UCSD-AML1 (cell line): ENCODE data around the gene PIK3R5.

Source experiments
- DNase-seq: peaks from one replicate; lab custom pipeline; 2025; ENCODE audit not compliant: unreplicated experiment; lab: John Stamatoyannopoulos, UW

Gene PIK3R5

DNA sequence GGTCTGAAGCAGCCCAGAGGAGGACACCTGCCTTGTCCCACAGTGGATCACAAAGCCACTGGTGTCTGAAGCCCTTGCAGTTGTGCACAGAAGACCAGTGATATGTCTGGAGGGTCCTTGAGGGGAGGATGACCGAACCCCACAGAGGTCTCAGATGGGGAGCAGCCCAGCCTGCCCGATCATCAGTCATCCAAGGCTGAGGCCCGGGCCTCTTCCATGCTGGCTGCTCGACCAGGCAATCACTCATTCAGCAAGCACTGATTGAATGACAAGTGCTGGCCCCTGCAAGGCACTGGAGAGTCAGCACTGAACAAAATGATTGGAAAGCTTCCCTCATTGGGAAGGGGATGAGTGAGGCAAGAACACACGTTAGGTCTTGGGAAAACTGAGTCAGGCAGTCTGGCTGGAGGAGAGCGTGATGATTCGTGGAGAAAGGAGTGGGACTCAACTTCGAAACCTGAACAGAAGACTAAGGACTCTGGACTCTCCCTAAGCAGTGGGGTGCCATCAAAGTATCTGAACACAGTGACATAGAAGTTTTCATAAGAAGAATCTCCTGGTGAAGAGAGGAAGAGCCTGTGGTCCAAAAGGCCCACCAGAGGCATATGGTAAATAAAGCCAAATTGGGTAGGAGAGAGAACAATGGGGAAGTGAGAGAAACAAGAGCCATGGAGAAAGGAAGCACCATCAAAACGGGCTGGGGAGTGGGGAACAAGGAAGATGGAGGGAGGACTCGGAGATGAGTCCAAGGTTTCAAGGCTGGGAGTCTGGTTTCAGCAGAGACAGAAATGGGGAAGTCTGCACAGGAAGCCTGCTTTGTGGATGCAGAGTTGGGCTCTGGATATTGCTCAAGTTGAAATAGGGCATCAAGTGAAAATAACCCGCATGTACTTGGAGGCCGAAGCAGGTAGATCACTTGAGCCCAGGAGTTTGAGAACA is 10.2 kb downstream of the PIK3R5 start:
- DNase-seq = peak; percentile 41

DNA sequence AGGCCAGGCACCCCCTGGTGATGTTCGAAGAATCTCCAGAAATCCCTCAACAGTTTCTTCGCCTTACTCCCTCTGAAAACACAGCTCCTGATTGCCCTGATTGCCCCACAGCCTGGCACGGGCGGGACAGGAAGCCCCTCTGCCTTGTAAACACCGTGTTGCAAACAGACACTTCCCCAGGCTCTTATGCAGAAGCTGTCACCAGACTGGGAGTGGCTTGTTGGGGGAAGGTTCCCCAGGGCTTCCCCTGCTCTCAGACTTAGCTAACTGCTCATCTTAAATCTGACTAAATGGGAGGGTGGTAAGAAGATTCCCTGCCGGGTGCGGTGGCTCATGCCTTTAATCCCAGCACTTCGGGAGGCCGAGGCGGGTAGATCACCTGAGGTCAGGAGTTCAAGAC is 11.2 kb downstream of the PIK3R5 start:
- DNase-seq = peak; percentile 60

DNA sequence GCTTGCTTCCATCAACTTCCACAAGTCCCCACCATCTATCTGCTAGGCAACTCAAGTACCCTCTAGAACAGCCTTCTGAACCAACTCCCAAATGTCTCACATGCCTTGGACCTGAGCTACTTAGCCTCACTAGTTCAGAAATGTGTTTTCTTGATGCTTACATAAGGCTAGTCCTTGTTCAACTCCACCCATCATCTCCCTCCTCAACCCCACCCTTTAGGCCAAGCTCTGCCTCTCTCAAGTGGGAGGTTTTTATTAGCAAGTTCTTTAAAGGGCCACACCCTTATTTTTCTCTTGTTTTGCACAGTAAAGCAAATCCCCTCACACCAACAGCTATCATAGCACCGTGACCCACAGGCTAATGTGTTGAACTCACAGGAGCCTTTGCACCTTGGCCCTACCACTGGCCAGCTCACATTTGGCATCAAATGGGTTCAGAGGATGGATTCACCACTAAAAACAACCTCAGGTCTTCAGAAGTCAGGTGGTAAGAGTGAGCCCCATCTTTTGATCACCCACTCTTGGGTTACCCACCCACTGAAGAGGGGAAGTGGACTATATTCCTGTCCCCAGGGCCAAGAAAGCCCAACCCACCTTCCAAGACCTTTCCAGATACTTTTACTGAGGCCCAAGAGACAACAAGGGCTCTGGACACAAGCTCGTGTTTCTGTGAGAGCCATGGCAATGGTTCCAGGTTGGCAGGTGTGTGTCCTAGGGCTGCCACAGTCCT is 12.2 kb downstream of the PIK3R5 start:
- DNase-seq = no peak

DNA sequence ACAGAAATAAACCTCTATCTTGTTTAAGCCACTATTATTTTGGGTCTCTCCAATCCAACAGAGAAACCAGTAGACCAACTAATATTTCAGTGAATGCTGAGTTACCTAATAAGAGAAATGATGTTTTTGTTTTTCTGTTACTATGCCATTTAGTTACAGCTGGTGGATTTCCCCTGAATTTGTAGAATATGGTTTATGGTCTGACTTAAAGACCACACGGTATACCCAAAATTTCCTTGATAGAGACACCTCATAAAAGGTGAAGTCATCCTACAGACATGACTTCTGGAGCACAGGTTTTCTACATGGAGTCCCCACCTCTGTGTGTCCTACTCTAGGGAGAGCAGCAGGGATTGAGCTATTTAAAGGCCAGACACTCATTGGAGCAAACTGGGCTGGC is 13.3 kb downstream of the PIK3R5 start:
- no peak for DNase-seq

DNA sequence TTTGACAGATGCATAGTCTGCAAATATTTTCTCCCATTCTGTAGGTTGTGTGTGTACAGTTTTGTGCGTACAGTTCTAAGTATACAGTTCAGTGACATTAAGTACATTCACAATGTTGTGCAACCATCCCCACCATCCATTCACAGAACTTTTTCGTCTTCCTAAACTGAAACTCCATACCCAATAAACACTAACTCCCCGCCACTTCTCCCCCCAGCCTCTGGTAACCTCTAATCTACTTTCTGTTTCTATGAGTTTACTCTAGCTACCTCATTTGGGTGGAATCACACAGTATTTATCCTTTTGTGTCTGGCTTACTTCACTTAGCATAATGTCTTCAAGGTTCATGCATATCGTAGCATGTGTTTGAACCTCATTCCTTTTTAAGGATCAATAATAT is 14.3 kb downstream of the PIK3R5 start:
- no peak for DNase-seq

DNA sequence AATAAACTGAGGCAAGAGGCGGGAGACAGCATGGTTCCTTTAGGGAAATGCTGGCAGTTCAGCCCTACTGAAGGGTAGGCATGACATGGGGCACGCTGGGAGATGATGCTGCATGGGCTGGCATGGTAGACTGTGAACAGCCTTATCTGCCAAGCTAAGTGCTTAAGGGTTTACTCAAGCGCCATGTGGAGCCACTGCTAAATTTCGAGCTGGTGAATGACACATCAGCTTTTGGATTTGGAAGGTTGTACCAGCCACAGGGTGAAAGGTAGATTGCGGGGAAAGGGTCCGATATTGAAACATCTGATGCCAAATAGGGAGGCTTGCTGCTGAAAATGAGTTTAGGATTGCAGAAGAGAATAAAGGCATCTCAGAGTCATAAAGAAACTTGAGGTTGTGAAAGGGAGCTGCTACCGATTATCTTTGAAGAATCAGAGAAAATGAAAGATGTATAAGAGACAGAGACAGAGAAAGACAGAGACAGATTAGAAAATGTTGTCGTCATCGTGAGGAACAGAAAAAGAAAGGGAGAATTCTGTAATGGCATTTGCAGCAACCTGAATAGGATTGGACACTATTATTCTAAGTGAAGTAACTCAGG is 16.3 kb downstream of the PIK3R5 start:
- no peak for DNase-seq

DNA sequence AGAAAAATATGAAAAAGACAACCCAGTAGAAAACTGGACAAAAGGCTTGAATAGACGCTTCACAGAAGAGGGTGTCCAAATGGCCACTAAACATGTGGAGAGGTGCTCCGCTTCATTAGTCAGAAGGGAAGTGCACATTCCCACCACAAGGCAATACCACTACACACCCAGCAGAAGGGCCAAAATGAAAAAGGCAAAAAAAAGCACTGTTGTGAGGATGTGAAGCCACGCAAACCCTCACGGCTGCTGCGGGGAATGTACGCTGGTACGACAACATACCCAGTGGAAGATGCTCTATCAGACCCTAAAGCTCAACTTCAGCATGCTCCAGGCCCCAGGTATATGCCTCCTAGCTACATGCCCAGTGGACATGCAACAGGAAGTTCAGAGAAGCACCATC is 17.0 kb downstream of the PIK3R5 start:
- DNase-seq = no peak

DNA sequence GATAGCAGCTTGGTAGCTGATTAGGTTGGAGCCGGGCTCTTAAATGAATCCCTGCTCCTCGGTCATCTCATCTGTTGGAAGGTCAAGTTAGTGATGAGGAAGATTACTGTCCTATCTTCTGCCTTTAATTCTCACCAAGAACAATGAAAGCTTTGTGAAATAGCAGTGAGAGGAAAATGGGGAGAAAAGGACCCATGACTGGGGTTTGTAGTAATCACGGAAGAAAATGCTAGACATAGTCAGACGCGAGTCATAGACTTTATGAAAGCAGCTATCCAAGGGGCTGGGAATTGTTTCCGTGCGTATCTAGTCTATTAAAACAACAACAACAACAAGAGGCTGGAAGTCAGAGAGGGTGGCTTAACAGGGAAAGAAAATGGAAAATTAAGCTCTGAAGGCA is 18.3 kb downstream of the PIK3R5 start:
- DNase-seq = no peak

DNA sequence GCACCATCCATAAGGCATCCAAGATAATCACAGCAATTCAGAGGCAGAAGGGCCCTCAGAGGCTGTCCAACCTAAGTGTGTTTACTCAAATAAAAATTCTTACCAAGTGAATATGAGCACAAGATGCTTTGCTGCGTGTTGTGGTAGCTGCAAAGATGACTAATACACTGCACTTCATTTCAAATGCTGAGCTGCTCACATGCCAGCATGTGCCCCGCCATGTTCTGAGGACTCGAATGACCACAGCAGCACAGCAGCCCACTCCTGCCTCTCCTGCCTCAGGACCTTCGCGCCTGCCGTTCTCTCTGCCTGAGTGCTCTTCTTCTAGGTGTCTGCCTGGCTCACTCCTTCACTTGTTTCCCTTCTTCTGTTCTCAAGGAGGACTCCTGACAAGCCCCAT is 19.0 kb downstream of the PIK3R5 start:
- no peak for DNase-seq

DNA sequence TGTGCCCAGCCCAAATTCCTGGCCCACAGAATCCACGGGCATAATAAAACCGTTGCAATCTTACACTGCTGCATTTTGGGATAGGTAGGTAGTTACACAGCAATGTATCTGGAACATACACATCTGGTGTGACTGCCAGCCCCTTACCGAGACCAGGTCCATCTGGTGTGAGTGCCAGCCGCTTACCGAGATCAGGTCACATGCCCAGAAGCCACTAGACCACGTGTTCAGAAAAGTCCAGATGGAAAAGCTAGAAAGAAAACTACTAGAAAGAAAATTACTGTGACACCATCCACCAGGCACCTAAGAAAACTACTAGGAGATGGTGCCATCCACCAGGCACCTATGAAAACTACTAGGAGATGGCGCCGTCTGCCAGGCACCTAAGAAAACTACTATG is 19.4 kb downstream of the PIK3R5 start:
- no peak for DNase-seq

DNA sequence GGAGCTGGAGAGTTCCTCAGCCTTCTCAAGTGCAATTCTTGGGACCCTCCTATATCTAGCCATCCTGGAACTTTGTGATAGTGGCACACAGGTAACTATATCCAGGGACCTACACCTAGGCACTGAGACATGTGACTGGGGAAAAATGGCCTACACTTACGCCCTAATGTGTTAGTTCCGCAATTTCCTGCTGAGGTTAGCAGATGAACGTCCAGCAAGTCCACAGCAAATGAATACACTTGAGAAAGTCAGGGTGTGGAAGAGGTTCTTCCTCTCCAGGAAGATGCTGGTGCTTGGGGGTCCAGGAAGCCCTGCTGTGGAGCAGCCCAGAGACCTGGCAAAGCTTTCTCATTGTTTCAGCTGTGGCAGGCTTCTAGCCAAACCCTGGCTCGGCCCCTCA is 20.8 kb downstream of the PIK3R5 start:
- DNase-seq = no peak

DNA sequence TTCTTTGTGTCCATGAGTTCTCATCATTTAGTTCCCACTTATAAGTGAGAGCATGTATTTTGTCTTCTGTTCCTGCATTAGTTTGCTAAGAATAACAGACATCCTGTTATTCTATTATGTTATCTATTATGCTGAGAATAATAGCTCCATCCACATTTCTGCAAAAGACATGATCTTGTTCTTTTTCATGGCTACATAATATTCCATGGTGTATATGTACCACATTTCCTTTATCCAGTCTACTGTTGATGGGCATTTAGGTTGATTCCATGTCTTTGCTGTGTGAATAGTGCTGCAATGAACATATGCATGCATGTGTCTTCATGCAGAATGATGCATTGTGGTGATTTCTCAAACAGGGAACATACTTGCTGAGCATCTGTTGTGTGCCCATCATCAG is 21.4 kb downstream of the PIK3R5 start:
- no peak for DNase-seq

DNA sequence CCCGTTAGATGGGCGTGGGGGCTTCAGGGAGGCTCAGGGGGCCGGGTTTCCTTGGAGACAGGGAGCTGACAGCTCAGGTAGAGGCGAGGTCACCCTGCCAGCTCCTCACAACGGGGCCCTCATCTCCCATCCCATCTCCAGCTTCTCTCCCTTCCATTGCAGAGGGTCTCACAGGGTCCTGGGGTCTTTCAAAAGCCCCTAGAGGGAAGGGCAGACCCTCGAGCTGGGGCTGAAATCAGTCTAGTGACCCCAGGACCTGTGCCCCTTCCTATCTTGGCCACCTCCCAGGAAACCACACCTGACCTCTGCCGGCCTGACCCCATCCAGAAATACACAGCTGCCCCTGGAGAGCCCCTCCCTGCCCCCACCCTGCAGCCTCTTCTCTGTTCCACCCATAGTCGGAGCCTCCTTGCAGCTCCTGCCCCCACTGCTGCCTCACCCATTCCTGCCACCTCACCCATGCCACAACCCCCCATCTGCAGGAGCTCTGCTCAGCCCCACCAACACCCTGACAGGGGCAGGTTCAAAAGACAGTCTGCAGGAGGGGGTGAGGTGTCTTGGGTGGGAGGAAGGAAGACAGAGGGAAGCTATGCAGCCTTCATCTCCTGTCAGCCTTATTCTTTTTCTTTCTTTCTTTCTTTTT is 23.4 kb downstream of the PIK3R5 start:
- DNase-seq = no peak

DNA sequence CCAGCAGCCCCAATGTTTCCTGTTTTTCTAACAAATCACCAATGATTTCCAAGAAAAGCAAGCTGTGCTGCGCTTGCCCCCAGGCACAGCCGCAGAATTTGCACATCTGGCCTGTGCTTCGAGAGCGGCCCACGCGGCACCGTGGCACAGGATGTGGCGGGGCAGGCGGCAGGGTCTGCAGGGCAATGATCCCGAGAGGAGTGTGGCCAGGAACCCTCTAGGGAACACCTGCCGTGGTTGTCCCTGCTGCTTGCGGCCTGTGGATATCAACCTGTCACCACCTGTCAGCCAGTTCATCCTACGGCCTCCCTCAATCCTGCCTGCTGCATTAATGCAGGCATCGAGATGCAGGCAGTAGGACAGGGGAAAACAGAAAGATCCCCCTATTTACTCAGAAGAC is 24.0 kb downstream of the PIK3R5 start:
- DNase-seq = peak; percentile 61

DNA sequence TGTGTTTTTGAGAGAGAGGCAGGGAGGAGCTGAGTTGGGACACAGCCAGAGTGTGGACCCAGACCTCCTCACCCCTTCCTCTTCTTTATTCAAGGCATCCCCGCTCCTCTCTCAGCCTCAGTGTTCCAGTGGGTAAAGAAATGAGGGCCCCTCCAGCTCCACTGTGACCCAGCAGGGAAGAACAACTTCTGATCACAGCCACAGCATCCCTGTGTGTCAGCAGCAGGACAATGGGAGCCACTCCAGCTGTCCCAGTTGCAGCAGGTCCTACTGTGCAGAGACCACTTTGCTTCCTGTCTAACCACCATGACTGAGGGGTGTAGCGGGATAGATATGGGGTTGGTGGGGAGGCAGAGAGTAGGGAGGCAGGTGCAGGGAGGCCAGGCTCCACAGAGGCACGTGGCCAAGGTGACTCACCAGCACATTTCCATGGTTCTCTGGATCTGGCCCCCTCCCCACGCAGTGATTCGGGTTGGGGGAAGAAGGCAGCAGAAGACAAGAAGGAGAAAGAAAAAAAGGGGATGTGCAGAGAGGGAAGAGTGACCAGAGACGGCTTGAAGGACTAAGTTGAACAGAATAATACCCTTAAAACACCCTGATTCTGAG is 24.5 kb downstream of the PIK3R5 start:
- no peak for DNase-seq

DNA sequence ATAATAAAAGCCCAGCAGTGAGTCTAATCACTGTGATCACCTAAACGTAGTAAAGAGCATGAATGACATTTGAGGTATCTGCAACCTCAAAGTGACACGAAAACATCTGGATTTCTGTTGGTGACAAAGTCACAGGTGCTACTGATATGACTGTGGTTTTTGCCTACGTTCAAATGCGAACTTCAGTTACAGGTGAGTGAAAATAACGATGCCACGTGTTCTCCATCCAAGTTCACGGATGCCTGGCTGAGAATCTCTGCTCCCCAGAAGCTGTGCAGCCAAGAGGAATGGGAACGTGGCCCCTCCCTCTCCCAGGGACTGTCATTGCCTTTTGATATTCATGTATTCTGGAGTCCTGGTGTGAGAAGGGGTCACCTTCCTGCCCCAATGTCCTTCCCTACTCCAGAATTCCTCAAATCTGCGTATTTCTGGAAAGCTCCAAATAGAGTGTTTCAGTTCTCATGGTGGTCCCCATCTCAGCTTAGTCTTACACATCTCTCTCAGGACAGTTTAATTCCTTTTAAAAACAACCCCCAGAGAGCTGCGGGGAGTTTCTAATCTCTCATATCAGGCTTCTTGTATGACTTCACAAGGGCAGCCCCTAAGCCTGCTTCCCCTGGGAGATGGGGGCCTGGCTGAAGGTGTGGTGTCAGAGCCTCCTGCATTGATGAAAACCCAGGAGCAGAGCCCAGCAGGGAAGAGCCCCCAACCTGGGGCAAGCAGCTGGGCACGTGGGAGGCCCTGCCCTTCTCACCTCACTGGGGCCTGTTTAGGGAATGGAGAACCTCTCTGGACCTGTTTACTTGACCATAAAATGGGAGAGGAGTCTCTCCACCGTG is 25.8 kb downstream of the PIK3R5 start:
- no peak for DNase-seq

DNA sequence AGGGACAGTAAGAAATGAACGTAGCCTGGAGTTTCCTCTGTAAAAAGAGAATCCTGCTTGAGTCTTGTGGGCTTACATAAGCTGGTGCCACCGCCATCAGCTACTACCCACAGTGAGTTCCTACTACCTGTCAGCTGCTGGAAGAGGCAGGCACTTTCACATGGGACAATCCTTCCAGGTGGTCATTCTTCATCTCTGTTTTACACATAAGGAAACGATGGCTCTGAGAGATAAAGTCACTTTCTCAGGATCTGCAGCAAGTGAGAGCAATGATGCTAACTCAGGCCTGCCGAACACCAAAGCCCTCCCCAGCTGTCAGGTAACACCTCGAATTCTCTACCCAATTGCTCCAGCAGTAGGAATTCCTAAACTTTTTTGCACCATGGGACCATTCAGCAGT is 26.6 kb downstream of the PIK3R5 start:
- DNase-seq = no peak

DNA sequence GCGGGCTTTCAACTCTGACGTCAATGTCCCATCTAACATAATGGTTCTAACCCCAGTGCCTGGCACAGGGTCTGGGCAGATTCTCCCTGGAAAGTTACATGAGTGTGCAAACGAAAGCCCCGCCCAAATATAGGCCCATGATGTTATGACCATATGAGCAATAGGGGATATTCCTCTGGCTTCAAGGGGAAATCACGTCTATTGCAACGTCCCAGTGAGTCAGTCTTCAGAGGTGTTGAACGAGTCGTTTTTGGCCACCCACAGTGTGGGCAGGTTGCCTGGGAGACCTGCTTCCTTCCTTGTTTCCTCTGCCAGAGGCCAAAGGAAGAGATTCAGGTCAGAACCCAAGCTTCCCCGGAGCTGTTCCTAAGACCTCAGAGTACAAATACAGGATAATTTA is 30.3 kb downstream of the PIK3R5 start:
- DNase-seq = peak; percentile 62

DNA sequence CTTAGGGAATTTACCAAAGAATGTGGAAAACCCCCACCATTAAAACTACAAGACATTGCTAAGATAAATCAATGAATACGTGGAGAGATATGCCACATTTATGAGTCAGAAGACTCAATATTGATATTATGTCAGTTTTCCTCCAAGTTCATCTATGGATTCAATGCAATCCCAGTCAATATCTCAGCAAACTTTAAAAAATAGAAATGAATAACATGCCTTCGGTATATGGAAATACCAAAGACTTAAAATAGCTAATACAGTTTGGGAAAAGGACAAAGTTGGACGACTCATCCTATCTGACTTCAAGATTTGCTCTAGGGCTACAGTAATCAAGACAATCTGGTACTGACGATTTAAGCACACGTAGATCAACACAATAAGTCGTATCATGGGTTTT is 31.2 kb downstream of the PIK3R5 start:
- DNase-seq = no peak

DNA sequence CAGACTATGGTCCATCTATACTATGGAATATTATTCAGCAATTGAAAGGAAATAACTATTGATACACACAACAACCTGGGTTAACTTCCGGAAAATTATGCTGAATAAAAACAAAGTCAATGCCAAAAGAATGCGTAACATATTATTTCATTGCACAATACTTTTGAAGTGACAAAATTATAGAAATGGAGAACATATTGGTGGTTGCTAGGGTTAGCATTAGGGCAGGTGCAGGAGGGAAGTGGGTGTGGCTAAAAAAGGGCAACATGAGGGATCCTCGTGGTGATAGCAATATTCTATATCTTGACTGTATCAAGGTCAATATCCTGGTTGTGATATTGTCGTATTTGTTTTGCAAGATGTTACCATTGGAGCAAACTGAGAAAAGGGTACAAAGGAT is 34.9 kb downstream of the PIK3R5 start:
- DNase-seq = no peak
